OCI-LY1 (cell line): ENCODE measurements around the gene GCKR.

Source experiments
- EZH2 ChIP-seq: fragments of 200-600 bp; sonication (generic), shearing (Covaris generic); IDR thresholded peaks from 2 replicates; pipeline ENCODE4 v1.8.0; 2017; ENCODE audit warnings: borderline replicate concordance, mixed run types, mild to moderate bottlenecking, antibody characterized with exemption, low read length, moderate library complexity, mixed read lengths
- TF ChIP-seq, protein P1 (sequence below): fragments of 200-600 bp; sonication (generic), shearing (Covaris generic); IDR thresholded peaks from 2 replicates; pipeline ENCODE4 v1.5.1; 2017; ENCODE audit warnings: mild to moderate bottlenecking, antibody characterized with exemption, low read length, moderate library complexity, mixed read lengths

DNA sequence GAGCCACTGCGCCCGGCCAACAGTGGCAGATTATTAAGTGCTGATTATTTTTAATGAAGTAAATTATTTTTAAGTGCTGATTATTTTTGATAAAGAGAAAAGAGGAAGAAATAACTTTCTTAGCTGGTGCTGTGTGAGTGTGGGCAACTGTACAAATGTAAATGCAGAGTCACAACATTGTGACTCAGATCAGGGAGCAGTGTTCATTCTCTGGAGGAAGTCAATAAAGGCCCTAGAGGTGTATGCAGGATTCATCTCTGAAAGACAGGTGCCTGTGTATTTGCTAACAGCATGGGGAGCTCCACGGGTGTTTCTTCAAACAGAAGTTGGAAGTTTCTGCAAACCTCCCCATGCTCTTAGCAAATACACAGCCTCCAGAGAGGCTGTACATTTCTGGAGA, 48.3 kb upstream of the GCKR start:
- TF ChIP-seq, protein P1, sequence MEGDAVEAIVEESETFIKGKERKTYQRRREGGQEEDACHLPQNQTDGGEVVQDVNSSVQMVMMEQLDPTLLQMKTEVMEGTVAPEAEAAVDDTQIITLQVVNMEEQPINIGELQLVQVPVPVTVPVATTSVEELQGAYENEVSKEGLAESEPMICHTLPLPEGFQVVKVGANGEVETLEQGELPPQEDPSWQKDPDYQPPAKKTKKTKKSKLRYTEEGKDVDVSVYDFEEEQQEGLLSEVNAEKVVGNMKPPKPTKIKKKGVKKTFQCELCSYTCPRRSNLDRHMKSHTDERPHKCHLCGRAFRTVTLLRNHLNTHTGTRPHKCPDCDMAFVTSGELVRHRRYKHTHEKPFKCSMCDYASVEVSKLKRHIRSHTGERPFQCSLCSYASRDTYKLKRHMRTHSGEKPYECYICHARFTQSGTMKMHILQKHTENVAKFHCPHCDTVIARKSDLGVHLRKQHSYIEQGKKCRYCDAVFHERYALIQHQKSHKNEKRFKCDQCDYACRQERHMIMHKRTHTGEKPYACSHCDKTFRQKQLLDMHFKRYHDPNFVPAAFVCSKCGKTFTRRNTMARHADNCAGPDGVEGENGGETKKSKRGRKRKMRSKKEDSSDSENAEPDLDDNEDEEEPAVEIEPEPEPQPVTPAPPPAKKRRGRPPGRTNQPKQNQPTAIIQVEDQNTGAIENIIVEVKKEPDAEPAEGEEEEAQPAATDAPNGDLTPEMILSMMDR = no peak
- no peak for TF ChIP-seq EZH2
